H1 (cell line): Measurements from ENCODE around the gene MBTPS1.

Source experiments
- ASH2L ChIP-seq: fragments of 200-600, 300-600 bp; sonication (generic); IDR thresholded peaks from one replicate; pipeline ENCODE4 v1.7.1; 2017; ENCODE audit warnings: low read length
- EP300 ChIP-seq, 2 experiments: IDR thresholded peaks; 1 replicate in 1 of 2; 2 replicates in 1 of 2; pipeline ENCODE4 v1.6.1; 2011 to 2012; ENCODE audit warnings: low read depth in 2 of 2, low read length in 2 of 2, mild to moderate bottlenecking in 2 of 2, borderline replicate concordance in 1 of 2, inconsistent platforms in 1 of 2, moderate library complexity in 1 of 2
- NANOG ChIP-seq: IDR thresholded peaks from 2 replicates; pipeline ENCODE4 v1.6.1; 2011; ENCODE audit warnings: low read length, low read depth, mild to moderate bottlenecking, inconsistent platforms; ENCODE audit not compliant: insufficient read depth, poor library complexity, severe bottlenecking
- PHF8 ChIP-seq: fragments of 200-600 bp; sonication (generic); conservative IDR thresholded peaks from 2 replicates; pipeline ENCODE4 v1.7.1; 2012; ENCODE audit warnings: low read depth, mild to moderate bottlenecking, inconsistent platforms, low read length, moderate library complexity
- POLR2A ChIP-seq, 2 experiments: IDR thresholded peaks; 1 replicate in 1 of 2; 2 replicates in 1 of 2; pipeline ENCODE4 v1.6.1; 2011; ENCODE audit warnings: low read depth in 2 of 2, low read length in 2 of 2, mild to moderate bottlenecking in 2 of 2; ENCODE audit errors: control extremely low read depth in 1 of 2
- POLR2AphosphoS5 ChIP-seq: IDR thresholded peaks from 2 replicates; pipeline ENCODE4 v1.6.1; 2011; ENCODE audit warnings: low read depth, low read length
- POU5F1 ChIP-seq: IDR thresholded peaks from 2 replicates; pipeline ENCODE4 v1.6.1; 2011; ENCODE audit warnings: low read depth, mild to moderate bottlenecking, low read length, moderate library complexity
- YY1 ChIP-seq: IDR thresholded peaks from 2 replicates; pipeline ENCODE4 v1.6.1; 2011; ENCODE audit warnings: low read depth, mild to moderate bottlenecking, low read length
- TF ChIP-seq, protein P1 (sequence below), 3 experiments: IDR thresholded peaks; 1 replicate in 2 of 3; 2 replicates in 1 of 3; pipeline versions ENCODE4 v1.5.1 to v1.6.1; 2011; ENCODE audit warnings: low read length in 3 of 3, mild to moderate bottlenecking in 3 of 3, inconsistent platforms in 2 of 3, low read depth in 1 of 3, moderate library complexity in 1 of 3; ENCODE audit not compliant: insufficient read depth in 1 of 3; ENCODE audit errors: control extremely low read depth in 1 of 3
- TF ChIP-seq, protein P2 (sequence below): IDR thresholded peaks from 2 replicates; pipeline ENCODE4 v1.6.1; 2011; ENCODE audit warnings: low read depth, mild to moderate bottlenecking, low read length; ENCODE audit not compliant: insufficient read depth
- TF ChIP-seq, protein P3 (sequence below): IDR thresholded peaks from 2 replicates; pipeline ENCODE4 v1.6.1; 2012; ENCODE audit warnings: inconsistent platforms

DNA sequence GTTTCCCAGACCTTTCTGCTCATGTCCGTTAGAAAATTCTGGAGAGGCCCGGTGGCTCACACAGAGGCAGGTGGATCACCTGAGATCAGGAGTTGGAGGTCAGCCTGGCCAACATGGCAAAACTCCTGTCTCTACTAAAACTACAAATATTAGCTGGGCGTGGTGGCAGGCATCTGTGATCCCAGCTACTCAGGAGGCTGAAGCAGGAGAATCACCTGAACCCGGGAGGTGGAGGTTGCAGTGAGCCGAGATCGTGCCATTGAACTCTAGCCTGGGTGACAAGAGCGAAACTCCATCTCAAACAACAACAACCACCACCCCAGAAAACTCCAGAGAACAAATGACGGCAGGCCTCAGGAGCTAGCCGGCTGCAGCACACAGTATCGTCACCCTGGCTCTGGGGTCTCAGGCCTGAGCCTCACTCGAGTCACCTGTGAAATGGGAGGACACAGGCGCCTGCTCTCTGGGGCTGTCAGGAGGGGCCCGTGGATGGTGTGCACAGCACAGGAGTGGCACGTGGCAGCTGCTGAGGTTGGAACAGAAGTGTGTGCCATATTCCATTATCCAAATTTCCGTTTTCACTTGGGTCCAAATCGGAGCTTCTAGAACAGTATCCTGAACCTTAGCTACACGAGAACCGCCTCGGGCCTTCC lies 70.8 kb downstream of the MBTPS1 start:
- TF ChIP-seq, protein P1, sequence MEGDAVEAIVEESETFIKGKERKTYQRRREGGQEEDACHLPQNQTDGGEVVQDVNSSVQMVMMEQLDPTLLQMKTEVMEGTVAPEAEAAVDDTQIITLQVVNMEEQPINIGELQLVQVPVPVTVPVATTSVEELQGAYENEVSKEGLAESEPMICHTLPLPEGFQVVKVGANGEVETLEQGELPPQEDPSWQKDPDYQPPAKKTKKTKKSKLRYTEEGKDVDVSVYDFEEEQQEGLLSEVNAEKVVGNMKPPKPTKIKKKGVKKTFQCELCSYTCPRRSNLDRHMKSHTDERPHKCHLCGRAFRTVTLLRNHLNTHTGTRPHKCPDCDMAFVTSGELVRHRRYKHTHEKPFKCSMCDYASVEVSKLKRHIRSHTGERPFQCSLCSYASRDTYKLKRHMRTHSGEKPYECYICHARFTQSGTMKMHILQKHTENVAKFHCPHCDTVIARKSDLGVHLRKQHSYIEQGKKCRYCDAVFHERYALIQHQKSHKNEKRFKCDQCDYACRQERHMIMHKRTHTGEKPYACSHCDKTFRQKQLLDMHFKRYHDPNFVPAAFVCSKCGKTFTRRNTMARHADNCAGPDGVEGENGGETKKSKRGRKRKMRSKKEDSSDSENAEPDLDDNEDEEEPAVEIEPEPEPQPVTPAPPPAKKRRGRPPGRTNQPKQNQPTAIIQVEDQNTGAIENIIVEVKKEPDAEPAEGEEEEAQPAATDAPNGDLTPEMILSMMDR (IDR thresholded peaks at IDR 0.05; ENCODE audit: control extremely low read depth in 1 of 3, insufficient read depth in 1 of 3, low read depth in 1 of 3, low read length in 3 of 3): no peak
- no peak for TF ChIP-seq POLR2A (IDR thresholded peaks at IDR 0.05; ENCODE audit: control extremely low read depth in 1 of 2, low read depth in 2 of 2, low read length in 2 of 2)
- no peak for TF ChIP-seq EP300 (IDR thresholded peaks at IDR 0.05; ENCODE audit: borderline replicate concordance in 1 of 2, low read depth in 2 of 2, low read length in 2 of 2)
- no peak for TF ChIP-seq YY1
- TF ChIP-seq POU5F1: no peak
- TF ChIP-seq ASH2L: no peak
- no peak for TF ChIP-seq NANOG
- no peak for TF ChIP-seq POLR2AphosphoS5
- TF ChIP-seq, protein P2, sequence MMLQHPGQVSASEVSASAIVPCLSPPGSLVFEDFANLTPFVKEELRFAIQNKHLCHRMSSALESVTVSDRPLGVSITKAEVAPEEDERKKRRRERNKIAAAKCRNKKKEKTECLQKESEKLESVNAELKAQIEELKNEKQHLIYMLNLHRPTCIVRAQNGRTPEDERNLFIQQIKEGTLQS: no peak
- TF ChIP-seq, protein P3, sequence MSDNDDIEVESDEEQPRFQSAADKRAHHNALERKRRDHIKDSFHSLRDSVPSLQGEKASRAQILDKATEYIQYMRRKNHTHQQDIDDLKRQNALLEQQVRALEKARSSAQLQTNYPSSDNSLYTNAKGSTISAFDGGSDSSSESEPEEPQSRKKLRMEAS: no peak
- TF ChIP-seq PHF8: no peak
